Measurements from ENCODE around the gene AGL. TPM values are rescaled to one million over a fixed set of nuclear protein-coding genes. Genes with fewer than 3 reads are reported as not detected.

The AGL gene
- total and polyA plus RNA-seq, 2 of the 8 experiments (the other 6 are each of a cell fraction or from before 2014, with no cell fraction given): 2.7 to 19.2 TPM

- TF ChIP-seq CBX5 (IDR thresholded peaks at IDR 0.05; ENCODE audit: low read depth, low read length) (no peak), KDM4A (IDR thresholded peaks at IDR 0.05; ENCODE audit: low read depth, low read length, severe bottlenecking) (no peak), CEBPB (IDR thresholded peaks at IDR 0.05; ENCODE audit: low read depth, low read length) (no peak), CTCF (IDR thresholded peaks at IDR 0.05; ENCODE audit: control extremely low read depth in 1 of 3, insufficient read depth in 1 of 3, low read depth in 1 of 3, low read length in 3 of 3) (no peak), MAX (IDR thresholded peaks at IDR 0.05) (no peak), CTBP2 (IDR thresholded peaks at IDR 0.05; ENCODE audit: borderline replicate concordance, insufficient read depth, insufficient read length, low read length) (no peak)
- no peak for FAIRE-seq
- CTCF ChIA-PET (ENCODE audit: partially characterized antibody): no interaction called here
Observed at GRCh38 chr1:99825098-99825497, 25.1 kb upstream of the AGL start.

More at GRCh38 chr1:99825098-99825497, 25.1 kb upstream of the AGL start:
- no peak overlapping the region for H2BK120ac ChIP-seq (replicated peaks; ENCODE audit: low read depth, low read length)
- DNase-seq (ENCODE audit: low read depth in 1 of 2, low spot score in 2 of 2): no peak
- H3K79me1 ChIP-seq (ENCODE audit: low read depth, low read length): no peaks in the 10 kb centered on the region
- no peak overlapping the region for H3K56ac ChIP-seq (replicated peaks; ENCODE audit: insufficient read length, low read depth, low read length)
- H3K4me3 ChIP-seq (ENCODE audit: extremely low read depth in 1 of 4, insufficient read depth in 2 of 4, low read depth in 3 of 4, low read length in 4 of 4): no peak overlapping the region
- no peak overlapping the region for H2BK12ac ChIP-seq (ENCODE audit: low read depth, low read length)
- no peaks in the 10 kb centered on the region for H3K36me3 ChIP-seq (ENCODE audit: control insufficient read depth in 2 of 4, insufficient read depth in 4 of 4, low read length in 3 of 4)
- no peak overlapping the region for H2BK15ac ChIP-seq (ENCODE audit: low read length)
- H4K5ac ChIP-seq (ENCODE audit: insufficient read length, low read depth, low read length): no peak overlapping the region
- H3K27ac ChIP-seq (ENCODE audit: low read depth, low read length): no peak overlapping the region
- no peak overlapping the region for H2AK5ac ChIP-seq (ENCODE audit: low read depth, low read length)
- H3K4me2 ChIP-seq (ENCODE audit: insufficient read depth in 1 of 2, low read depth in 2 of 2, low read length in 2 of 2): no peak overlapping the region
- H3K79me2 ChIP-seq (ENCODE audit: control insufficient read depth in 1 of 2, insufficient read depth in 2 of 2, low read length in 2 of 2): no peaks in the 10 kb centered on the region
- no peak overlapping the region for H2AFZ ChIP-seq (ENCODE audit: low read length)
- no peak overlapping the region for H4K91ac ChIP-seq (replicated peaks; ENCODE audit: insufficient read length, low read length)
- H3K14ac ChIP-seq (ENCODE audit: insufficient read length): no peak overlapping the region
- 88% methylated on average over 3 of the region's 3 CpGs; no CpG with 5 or more reads in 1 of the 2 experiments for WGBS, 2 experiments (ENCODE audit: extremely low coverage in 1 of 2, insufficient coverage in 1 of 2, insufficient read length in 1 of 2, insufficient replicate concordance in 2 of 2, low coverage in 1 of 2, low lambda C conversion rate in 2 of 2, missing lambda C conversion rate in 1 of 2)
- no peaks in the 10 kb centered on the region for H4K20me1 ChIP-seq (replicated peaks in 1 of 2; ENCODE audit: control insufficient read depth in 1 of 2, insufficient read depth in 2 of 2, low read length in 2 of 2)
- POLR2A ChIA-PET (ENCODE audit: partially characterized antibody): no interaction called here
- H3K9me3 ChIP-seq (ENCODE audit: insufficient read depth in 2 of 2, low read depth in 1 of 2, low read length in 1 of 2): peaks cover 2 to 4% of the 10 kb centered on the region in 2 experiments; a peak in 2 of 4 replicates
- no peak overlapping the region for H3K18ac ChIP-seq (ENCODE audit: extremely low read depth, low read length)
- no peak overlapping the region for H3K4ac ChIP-seq (replicated peaks; ENCODE audit: insufficient read length, low read depth, low read length)
- no peak overlapping the region for H2BK20ac ChIP-seq (ENCODE audit: low read length)
- no peak overlapping the region for H3K23ac ChIP-seq (ENCODE audit: insufficient read length)
- H3K9ac ChIP-seq (replicated peaks in 1 of 4; ENCODE audit: extremely low read depth in 1 of 4, low read depth in 3 of 4, low read length in 3 of 4): no peak overlapping the region
- no peaks in the 10 kb centered on the region for H3K27me3 ChIP-seq (replicated peaks in 1 of 4; ENCODE audit: control insufficient read depth in 3 of 4, extremely low read depth in 1 of 4, insufficient read depth in 3 of 4, low read length in 3 of 4)
- H3K23me2 ChIP-seq (ENCODE audit: low read depth, low read length): no peaks in the 10 kb centered on the region
- H2BK5ac ChIP-seq (ENCODE audit: low read depth, low read length): no peak overlapping the region
- H3K4me1 ChIP-seq (replicated peaks in 1 of 4; ENCODE audit: control insufficient read depth in 3 of 4, insufficient read depth in 4 of 4, low read length in 3 of 4): no peaks in the 10 kb centered on the region
- no peak overlapping the region for H4K8ac ChIP-seq (ENCODE audit: extremely low read depth, insufficient read depth, low read length)
